Immature natural killer cell (primary cell): Measurements from ENCODE around the gene TSPYL6. TPM values are rescaled to one million over a fixed set of nuclear protein-coding genes. Genes with fewer than 3 reads are reported as not detected.

ENCODE experiments used
- DNase-seq, 3 donors: peaks; one replicate each; pipeline ENCODE4 v3.0.0; 2022; ENCODE audit warnings: mixed read lengths in 1 of 3
- H3K27ac Mint-ChIP-seq, 6 donors: one replicate each; pipeline ENCODE4 v1.8.0; 2020; ENCODE audit warnings: mixed read lengths in 6 of 6, mild to moderate bottlenecking in 5 of 6, inconsistent platforms in 4 of 6, moderate library complexity in 3 of 6
- H3K27me3 Mint-ChIP-seq, 3 donors: one replicate each; pipeline ENCODE4 v1.8.0; 2020 to 2021; ENCODE audit warnings: low read depth in 3 of 3, mild to moderate bottlenecking in 3 of 3, mixed read lengths in 3 of 3, moderate library complexity in 3 of 3, inconsistent platforms in 1 of 3
- H3K36me3 Mint-ChIP-seq, 3 donors: one replicate each; pipeline ENCODE4 v1.8.0; 2020; ENCODE audit warnings: mixed read lengths in 3 of 3, inconsistent platforms in 2 of 3, mild to moderate bottlenecking in 2 of 3
- H3K4me1 Mint-ChIP-seq, 2 donors: one replicate each; pipeline ENCODE4 v1.8.0; 2020; ENCODE audit warnings: inconsistent platforms in 2 of 2, mild to moderate bottlenecking in 2 of 2, mixed read lengths in 2 of 2, moderate library complexity in 1 of 2
- H3K4me3 Mint-ChIP-seq, 5 donors: one replicate each; pipeline ENCODE4 v1.8.0; 2020; ENCODE audit warnings: mild to moderate bottlenecking in 5 of 5, mixed read lengths in 5 of 5, inconsistent platforms in 3 of 5, moderate library complexity in 3 of 5
- H3K9me3 Mint-ChIP-seq, 6 donors: one replicate each; pipeline ENCODE4 v1.8.0; 2020; ENCODE audit warnings: mild to moderate bottlenecking in 6 of 6, mixed read lengths in 6 of 6, inconsistent platforms in 4 of 6, moderate library complexity in 3 of 6
- polyA plus RNA-seq, 3 donors: library from polyadenylated mRNA; unstranded; fragments of 300-500 nt; fragmentation: Illumina TruSeq; gene quantifications; one replicate each; pipeline ENCODE4 v1.2.3, GENCODE V29; 2021

The TSPYL6 gene
- polyA plus RNA-seq, 3 donors from 2014 or later: not detected

DNA sequence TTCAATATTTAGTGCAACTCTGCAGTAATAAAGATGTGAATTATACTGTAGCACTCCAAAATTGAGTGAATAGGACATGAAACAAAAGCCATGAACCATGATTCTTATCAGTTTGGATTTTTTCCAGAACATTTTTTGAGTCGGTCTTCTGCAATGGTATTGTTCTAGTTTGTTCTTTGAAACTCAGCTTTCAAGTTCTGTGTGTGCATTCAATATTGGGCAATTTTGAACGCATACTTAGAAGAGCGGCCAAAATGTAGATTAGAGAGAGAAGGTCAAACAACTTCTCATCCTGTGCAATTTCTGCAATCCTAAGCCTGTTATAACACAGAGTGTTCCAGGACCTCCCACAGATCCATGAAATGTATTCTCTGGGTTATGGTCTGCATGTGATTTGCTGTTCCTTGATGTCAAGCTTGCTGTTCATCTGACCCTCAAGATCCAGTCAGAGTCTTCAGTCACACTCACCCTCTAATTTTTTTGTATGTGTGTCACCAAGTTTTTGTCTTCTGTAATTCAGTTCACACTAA lies 48.3 kb downstream of the TSPYL6 start:
- no peak for DNase-seq
- H3K27ac Mint-ChIP-seq: no peak overlapping the region
- H3K4me3 Mint-ChIP-seq: no peak overlapping the region
- no peaks in the 10 kb centered on the region for H3K9me3 Mint-ChIP-seq
- no peaks in the 10 kb centered on the region for H3K36me3 Mint-ChIP-seq
- peaks cover 0 to 2% (median 0%) of the 10 kb centered on the region in 3 donors for H3K27me3 Mint-ChIP-seq
- H3K4me1 Mint-ChIP-seq: peaks cover 0 to 6% of the 10 kb centered on the region in 2 donors

DNA sequence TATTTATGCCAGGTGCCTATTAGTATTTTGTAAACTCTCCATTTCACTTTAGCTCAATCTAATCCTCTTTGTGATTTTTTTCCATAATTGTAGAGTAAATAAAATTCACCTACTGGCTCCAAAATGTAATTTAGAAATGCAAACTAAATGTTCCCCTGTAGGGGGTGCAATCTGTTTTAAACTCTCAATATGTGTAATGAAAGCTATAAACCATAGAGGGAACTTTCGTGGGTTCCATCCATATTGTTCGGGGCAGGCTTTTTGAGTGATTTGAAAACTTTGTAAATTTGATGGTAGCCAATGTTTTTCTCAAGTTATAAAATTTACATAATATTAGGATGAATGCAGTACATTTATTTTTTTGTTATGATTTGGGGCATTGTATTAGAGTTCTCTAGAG lies 49.4 kb downstream of the TSPYL6 start:
- Mint-ChIP-seq H3K27ac (no peak overlapping the region), H3K9me3 (no peaks in the 10 kb centered on the region), H3K4me3 (no peak overlapping the region), H3K27me3 (no peaks in the 10 kb centered on the region), H3K4me1 (peaks cover 0 to 6% of the 10 kb centered on the region in 2 donors), H3K36me3 (no peaks in the 10 kb centered on the region)
- no peak for DNase-seq

DNA sequence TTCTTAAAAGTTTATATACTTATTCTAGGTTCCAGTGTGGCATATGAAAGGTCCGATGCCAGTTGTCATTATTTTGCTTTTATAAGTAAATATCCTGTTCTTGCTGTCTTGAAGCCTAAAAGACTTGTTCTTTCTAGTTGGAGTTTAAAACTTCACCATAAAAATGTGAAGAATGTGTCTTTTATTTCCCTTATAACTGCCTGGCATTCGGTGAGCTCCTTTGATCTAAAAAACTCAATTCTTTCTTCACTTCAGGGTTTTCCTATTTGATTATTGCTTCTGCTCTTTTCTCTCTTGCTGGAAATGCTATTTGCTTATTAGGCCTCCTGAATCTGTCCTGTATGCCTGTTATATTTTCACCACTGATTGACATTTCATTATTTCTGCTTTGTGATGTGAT lies 51.6 kb downstream of the TSPYL6 start:
- Mint-ChIP-seq H3K4me3 (no peak overlapping the region), H3K9me3 (no peaks in the 10 kb centered on the region), H3K36me3 (no peaks in the 10 kb centered on the region), H3K4me1 (peaks cover 0 to 6% of the 10 kb centered on the region in 2 donors), H3K27me3 (peaks cover 0 to 2% (median 0%) of the 10 kb centered on the region in 3 donors), H3K27ac (no peak overlapping the region)
- DNase-seq: no peak

Other genes with a start within 250 kb of the TSPYL6 start
- gene ACYP2, start 140.6 kb downstream of the TSPYL6 start, polyA plus RNA-seq: 10 to 100 TPM; 18.8 to 20.0 (median 19.6) TPM
- gene SPTBN1, start 200.1 kb upstream of the TSPYL6 start, polyA plus RNA-seq: 10 to 100 TPM in 1 of 3 donors, 1 to 10 TPM in 1, under 1 TPM in 1; 0.41 to 57.5 (median 7.7) TPM